ENCODE results near the gene RNF113A.
"Not testable (repeated sequence)": the region's sequence is repeated elsewhere in the genome, so short reads cannot be mapped to it uniquely, and the experiment has no call there.

Gene RNF113A

GRCh38 chrX:119828446-119828845, 43.1 kb downstream of the RNF113A start:
- no peak for DNase-seq

DNA sequence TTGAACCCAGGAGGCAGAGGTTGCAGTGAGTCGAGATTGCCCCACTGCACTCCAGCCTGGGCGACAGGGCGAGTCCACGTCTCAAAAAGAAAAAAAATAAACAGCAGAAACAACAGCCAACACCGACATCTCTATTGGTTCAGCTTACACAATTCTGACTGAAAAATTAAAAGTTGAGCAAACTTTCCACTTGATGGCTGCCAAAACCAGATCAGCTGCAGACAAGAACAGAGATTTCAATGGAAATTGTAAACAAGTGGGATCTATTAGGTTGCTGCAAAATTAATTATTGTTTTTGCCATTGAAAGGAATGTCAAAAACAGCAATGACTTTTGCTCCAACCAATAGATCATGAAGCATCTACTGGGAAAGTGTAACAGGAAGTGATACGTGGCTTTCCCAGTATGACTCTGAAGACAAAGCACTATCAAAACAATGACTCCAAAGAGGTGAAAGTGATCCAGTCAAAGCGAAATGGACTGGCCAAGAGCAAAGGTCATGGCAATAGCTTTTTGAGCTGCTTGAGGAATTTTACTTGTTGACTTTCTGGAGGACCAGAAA, 45.1 kb downstream of the RNF113A start:
- DNase-seq, result no peak

- not testable (repeated sequence) for DNase-seq
Observed at GRCh38 chrX:119824221-119824620, 47.3 kb downstream of the RNF113A start.

- DNase-seq, result not testable (repeated sequence)
Observed at GRCh38 chrX:119821703-119822102, 49.8 kb downstream of the RNF113A start.

All from NCI-H345 (cell line).